ENCODE results near the gene DENND1A. TPM values are rescaled to one million over a fixed set of nuclear protein-coding genes. Genes with fewer than 3 reads are reported as not detected.

DENND1A gene
- total RNA-seq, 4 donors from 2014 or later, result 19.2 to 26.9 (median 24.0) TPM

DNA sequence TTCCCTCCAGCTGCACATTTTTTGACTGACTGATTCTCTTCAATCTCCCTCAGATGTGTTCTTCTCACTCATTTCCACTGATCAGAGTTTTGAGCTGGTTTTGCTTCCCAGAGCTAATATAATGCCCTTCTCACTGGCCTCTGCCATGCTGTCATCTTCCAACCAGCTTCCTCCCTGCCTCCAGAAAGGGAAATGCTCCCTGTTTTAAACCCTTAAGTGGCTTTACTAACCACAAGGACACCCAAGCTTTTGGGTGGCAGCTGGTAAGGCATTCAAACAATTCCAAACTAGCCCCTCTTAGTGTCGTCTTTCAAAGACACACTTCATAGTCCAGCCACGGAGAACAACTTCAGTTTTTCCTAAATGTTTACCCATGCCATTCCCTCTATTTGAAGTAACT, 401.4 kb downstream of the DENND1A start:
- H3K4me1 ChIP-seq, result no peaks in the 10 kb centered on the region
- no peak for TF ChIP-seq POLR2A (IDR thresholded peaks at IDR 0.05; ENCODE audit: low read depth)
- no peak for TF ChIP-seq EP300 (IDR thresholded peaks at IDR 0.05)
- no peak overlapping the region for H3K4me3 ChIP-seq
- H3K36me3 ChIP-seq, result no peaks in the 10 kb centered on the region
- no peak for DNase-seq (ENCODE audit: extremely low spot score)
- H3K9me3 ChIP-seq, result peaks cover 0 to 7% (median 0%) of the 10 kb centered on the region in 4 donors
- WGBS, result 67% methylated on average over 2 of the region's 2 CpGs
- H3K27ac ChIP-seq (replicated peaks in 1 of 4), result no peak overlapping the region
- intact Hi-C loops (cut with DNase I), result no loop called here
- H3K27me3 ChIP-seq, result no peaks in the 10 kb centered on the region

DNA sequence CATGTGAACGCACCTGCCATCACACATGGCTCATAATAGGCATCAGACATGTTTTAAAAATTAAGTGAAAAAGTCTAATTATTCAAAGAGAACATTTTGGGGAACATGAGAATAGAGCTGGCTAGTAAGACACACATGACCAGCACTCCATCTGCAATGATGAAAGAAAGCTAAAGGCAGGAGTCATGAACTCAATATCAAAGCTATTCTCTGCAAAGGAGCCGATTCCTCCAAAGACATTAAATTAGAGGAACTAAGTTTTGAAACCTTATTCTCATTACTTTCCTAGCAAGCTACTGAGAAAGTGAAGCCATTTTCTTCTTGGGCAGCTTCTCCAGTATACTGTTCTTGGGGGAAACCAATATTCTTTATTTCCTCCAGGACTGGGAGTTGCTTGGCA, 401.9 kb downstream of the DENND1A start:
- H3K36me3 ChIP-seq, result no peaks in the 10 kb centered on the region
- WGBS, result 91% methylated on average over 2 of the region's 2 CpGs
- H3K9me3 ChIP-seq, result peaks cover 0 to 7% (median 0%) of the 10 kb centered on the region in 4 donors
- H3K4me3 ChIP-seq, result no peak overlapping the region
- H3K27me3 ChIP-seq, result no peaks in the 10 kb centered on the region
- TF ChIP-seq CTCF (IDR thresholded peaks at IDR 0.05), result no peak
- TF ChIP-seq POLR2A (IDR thresholded peaks at IDR 0.05; ENCODE audit: low read depth), result no peak
- TF ChIP-seq EP300 (IDR thresholded peaks at IDR 0.05), result no peak
- no peak for TF ChIP-seq POLR2AphosphoS5 (IDR thresholded peaks at IDR 0.05)
- DNase-seq (ENCODE audit: extremely low spot score), result no peak
- H3K27ac ChIP-seq (replicated peaks in 1 of 4), result no peak overlapping the region
- no peaks in the 10 kb centered on the region for H3K4me1 ChIP-seq
- intact Hi-C loops (cut with DNase I), result no loop called here

- WGBS, result 94% methylated on average over 3 of the region's 3 CpGs
- peaks cover 0 to 7% (median 0%) of the 10 kb centered on the region in 4 donors for H3K9me3 ChIP-seq
- no peak overlapping the region for H3K4me3 ChIP-seq
- H3K36me3 ChIP-seq, result no peaks in the 10 kb centered on the region
- no peaks in the 10 kb centered on the region for H3K27me3 ChIP-seq
- no peak overlapping the region for H3K27ac ChIP-seq (replicated peaks in 1 of 4)
- intact Hi-C loops (cut with DNase I), result no loop called here
- no peak for TF ChIP-seq POLR2AphosphoS5 (IDR thresholded peaks at IDR 0.05)
- no peak for TF ChIP-seq POLR2A (IDR thresholded peaks at IDR 0.05; ENCODE audit: low read depth)
- no peak for TF ChIP-seq EP300 (IDR thresholded peaks at IDR 0.05)
- no peak for TF ChIP-seq CTCF (IDR thresholded peaks at IDR 0.05)
- no peak for DNase-seq (ENCODE audit: extremely low spot score)
- H3K4me1 ChIP-seq, result no peaks in the 10 kb centered on the region
Measured at GRCh38 chr9:123525957-123526356, 404.0 kb downstream of the DENND1A start.

DNA sequence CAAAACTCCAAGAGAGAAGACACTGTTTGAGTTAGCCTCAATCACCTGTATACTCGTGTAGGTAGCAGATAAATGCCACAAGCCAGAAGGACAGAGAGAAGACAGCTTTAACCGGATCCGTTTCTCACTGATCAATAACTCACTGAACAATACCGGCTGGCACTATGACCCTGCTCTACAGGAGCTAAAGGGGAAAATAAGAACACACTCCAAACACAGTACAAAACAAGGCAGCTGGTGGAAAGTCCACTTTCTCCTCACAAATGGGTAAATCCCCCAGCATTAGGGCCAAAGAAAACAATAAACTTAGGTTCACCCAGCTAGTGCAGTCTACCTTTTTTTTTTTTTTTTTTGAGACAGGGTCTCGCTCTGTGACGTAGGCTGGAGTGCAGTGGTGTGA, 404.5 kb downstream of the DENND1A start:
- intact Hi-C loops (cut with DNase I), result no loop called here
- H3K27me3 ChIP-seq, result no peaks in the 10 kb centered on the region
- H3K4me3 ChIP-seq, result no peak overlapping the region
- DNase-seq (ENCODE audit: extremely low spot score), result no peak
- peaks cover 0 to 5% (median 0%) of the 10 kb centered on the region in 4 donors for H3K9me3 ChIP-seq
- H3K36me3 ChIP-seq, result no peaks in the 10 kb centered on the region
- no peak for TF ChIP-seq EP300 (IDR thresholded peaks at IDR 0.05)
- H3K4me1 ChIP-seq, result no peaks in the 10 kb centered on the region
- no peak overlapping the region for H3K27ac ChIP-seq (replicated peaks in 1 of 4)
- WGBS, result 96% methylated on average over 6 of the region's 6 CpGs

DNA sequence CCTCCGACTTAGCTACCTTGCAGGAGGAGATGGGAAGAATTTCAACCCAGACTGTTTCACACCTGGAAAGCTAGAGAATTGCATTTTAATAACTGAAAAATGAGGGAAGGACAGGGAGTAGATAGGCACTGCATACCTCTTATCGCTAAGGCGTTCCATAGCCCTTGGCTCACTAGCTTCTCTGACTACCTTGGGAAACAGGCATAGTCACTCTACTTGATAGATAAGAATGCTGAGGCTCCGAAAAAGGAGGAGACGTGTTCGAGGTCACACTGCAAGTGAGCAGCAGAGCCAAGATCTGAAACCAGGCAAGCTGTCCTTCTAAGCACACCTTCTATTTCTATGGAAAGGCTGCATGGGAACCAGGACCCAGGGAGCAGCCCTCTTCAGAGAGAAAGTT, 405.1 kb downstream of the DENND1A start:
- intact Hi-C loops (cut with DNase I), result no loop called here
- TF ChIP-seq POLR2AphosphoS5 (IDR thresholded peaks at IDR 0.05) (no peak), POLR2A (IDR thresholded peaks at IDR 0.05; ENCODE audit: low read depth) (no peak)
- no peaks in the 10 kb centered on the region for H3K27me3 ChIP-seq
- no peaks in the 10 kb centered on the region for H3K9me3 ChIP-seq
- H3K36me3 ChIP-seq, result no peaks in the 10 kb centered on the region
- H3K4me3 ChIP-seq, result no peak overlapping the region
- H3K27ac ChIP-seq (replicated peaks in 1 of 4), result no peak overlapping the region
- no peaks in the 10 kb centered on the region for H3K4me1 ChIP-seq
- no peak for DNase-seq (ENCODE audit: extremely low spot score)
- WGBS, result 92% methylated on average over 6 of the region's 6 CpGs

- peak; percentile 62 for DNase-seq (ENCODE audit: extremely low spot score)
- H3K4me1 ChIP-seq, result no peaks in the 10 kb centered on the region
- TF ChIP-seq EP300 (IDR thresholded peaks at IDR 0.05) (no peak), POLR2AphosphoS5 (IDR thresholded peaks at IDR 0.05) (no peak), CTCF (IDR thresholded peaks at IDR 0.05) (no peak), POLR2A (IDR thresholded peaks at IDR 0.05; ENCODE audit: low read depth) (no peak)
- H3K9me3 ChIP-seq, result no peaks in the 10 kb centered on the region
- H3K27ac ChIP-seq (replicated peaks in 1 of 4), result no peak overlapping the region
- no peaks in the 10 kb centered on the region for H3K27me3 ChIP-seq
- intact Hi-C loops (cut with DNase I), result no loop called here
- H3K36me3 ChIP-seq, result no peaks in the 10 kb centered on the region
- WGBS, result 97% methylated on average over 2 of the region's 2 CpGs
- H3K4me3 ChIP-seq, result no peak overlapping the region
Measured at GRCh38 chr9:123523845-123524244, 406.1 kb downstream of the DENND1A start.
